OCI-LY3 (cell line): ENCODE measurements around the gene DPYD.

Experiments used
- EZH2phosphoT487 ChIP-seq: fragments of 200-600 bp; shearing (Covaris generic); IDR thresholded peaks from 2 replicates; pipeline ENCODE4 v1.6.1; 2018; ENCODE audit warnings: antibody characterized with exemption, mixed run types, low read depth
- TF ChIP-seq, protein P1 (sequence below): fragments of 200-600, 300-600 bp; sonication (generic); IDR thresholded peaks from 2 replicates; pipeline ENCODE4 v1.5.1; 2014; ENCODE audit warnings: antibody characterized with exemption, low read length, low read depth

DNA sequence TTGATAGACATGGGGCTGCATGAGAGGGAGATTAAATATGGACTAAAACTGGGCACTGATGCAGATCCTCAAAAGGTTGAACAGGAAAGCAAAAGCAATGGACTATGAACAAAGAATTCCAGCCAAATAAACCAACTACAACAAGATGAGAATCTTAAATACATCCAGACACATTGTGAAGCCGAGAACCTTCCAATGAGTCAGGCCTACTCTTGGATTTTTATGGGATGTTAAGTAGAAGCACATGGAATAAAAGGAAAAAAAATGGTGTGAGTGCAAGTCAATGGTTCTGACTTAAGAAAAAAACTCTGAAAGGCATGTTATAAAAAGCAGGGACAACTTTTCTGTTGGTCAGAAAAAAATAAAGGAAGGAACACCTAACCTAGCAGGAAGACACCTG, 227.2 kb downstream of the DPYD start:
- TF ChIP-seq, protein P1, sequence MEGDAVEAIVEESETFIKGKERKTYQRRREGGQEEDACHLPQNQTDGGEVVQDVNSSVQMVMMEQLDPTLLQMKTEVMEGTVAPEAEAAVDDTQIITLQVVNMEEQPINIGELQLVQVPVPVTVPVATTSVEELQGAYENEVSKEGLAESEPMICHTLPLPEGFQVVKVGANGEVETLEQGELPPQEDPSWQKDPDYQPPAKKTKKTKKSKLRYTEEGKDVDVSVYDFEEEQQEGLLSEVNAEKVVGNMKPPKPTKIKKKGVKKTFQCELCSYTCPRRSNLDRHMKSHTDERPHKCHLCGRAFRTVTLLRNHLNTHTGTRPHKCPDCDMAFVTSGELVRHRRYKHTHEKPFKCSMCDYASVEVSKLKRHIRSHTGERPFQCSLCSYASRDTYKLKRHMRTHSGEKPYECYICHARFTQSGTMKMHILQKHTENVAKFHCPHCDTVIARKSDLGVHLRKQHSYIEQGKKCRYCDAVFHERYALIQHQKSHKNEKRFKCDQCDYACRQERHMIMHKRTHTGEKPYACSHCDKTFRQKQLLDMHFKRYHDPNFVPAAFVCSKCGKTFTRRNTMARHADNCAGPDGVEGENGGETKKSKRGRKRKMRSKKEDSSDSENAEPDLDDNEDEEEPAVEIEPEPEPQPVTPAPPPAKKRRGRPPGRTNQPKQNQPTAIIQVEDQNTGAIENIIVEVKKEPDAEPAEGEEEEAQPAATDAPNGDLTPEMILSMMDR: no peak
- TF ChIP-seq EZH2phosphoT487: no peak
